Measurements from ENCODE around the gene PCDHGA5.
"Not testable (repeated sequence)": the region's sequence is repeated elsewhere in the genome, so short reads cannot be mapped to it uniquely, and the experiment has no call there.

Gene PCDHGA5

DNA sequence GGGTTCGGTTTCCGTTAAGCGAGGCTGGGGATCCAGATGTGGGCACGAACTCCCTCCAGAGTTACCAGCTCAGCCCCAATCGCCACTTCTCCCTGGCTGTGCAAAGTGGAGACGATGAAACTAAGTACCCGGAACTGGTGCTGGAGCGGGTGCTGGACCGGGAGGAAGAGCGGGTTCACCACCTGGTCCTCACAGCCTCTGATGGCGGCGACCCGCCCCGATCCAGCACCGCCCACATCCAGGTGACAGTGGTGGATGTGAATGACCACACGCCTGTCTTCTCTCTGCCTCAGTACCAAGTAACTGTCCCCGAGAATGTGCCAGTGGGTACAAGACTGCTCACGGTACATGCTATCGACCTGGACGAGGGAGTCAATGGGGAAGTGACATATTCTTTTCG, 19.4 kb downstream of the PCDHGA5 start:
- DNase-seq, result no peak
- Histone ChIP-seq H3K27ac (no peak overlapping the region), H3K36me3 (replicated peaks) (no peaks in the 10 kb centered on the region), H3K27me3 (replicated peaks) (no peaks in the 10 kb centered on the region), H3K4me3 (ENCODE audit: low read depth, low read length) (no peak overlapping the region)
- in situ Hi-C loops (cut with HindIII; ENCODE audit: low pct_ligation_motif_present, low sequenced_read_pairs), result no loop called here
- TF ChIP-seq, protein P1, sequence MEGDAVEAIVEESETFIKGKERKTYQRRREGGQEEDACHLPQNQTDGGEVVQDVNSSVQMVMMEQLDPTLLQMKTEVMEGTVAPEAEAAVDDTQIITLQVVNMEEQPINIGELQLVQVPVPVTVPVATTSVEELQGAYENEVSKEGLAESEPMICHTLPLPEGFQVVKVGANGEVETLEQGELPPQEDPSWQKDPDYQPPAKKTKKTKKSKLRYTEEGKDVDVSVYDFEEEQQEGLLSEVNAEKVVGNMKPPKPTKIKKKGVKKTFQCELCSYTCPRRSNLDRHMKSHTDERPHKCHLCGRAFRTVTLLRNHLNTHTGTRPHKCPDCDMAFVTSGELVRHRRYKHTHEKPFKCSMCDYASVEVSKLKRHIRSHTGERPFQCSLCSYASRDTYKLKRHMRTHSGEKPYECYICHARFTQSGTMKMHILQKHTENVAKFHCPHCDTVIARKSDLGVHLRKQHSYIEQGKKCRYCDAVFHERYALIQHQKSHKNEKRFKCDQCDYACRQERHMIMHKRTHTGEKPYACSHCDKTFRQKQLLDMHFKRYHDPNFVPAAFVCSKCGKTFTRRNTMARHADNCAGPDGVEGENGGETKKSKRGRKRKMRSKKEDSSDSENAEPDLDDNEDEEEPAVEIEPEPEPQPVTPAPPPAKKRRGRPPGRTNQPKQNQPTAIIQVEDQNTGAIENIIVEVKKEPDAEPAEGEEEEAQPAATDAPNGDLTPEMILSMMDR (IDR thresholded peaks at IDR 0.05; ENCODE audit: low read depth, low read length, missing control alignments), result no peak

DNA sequence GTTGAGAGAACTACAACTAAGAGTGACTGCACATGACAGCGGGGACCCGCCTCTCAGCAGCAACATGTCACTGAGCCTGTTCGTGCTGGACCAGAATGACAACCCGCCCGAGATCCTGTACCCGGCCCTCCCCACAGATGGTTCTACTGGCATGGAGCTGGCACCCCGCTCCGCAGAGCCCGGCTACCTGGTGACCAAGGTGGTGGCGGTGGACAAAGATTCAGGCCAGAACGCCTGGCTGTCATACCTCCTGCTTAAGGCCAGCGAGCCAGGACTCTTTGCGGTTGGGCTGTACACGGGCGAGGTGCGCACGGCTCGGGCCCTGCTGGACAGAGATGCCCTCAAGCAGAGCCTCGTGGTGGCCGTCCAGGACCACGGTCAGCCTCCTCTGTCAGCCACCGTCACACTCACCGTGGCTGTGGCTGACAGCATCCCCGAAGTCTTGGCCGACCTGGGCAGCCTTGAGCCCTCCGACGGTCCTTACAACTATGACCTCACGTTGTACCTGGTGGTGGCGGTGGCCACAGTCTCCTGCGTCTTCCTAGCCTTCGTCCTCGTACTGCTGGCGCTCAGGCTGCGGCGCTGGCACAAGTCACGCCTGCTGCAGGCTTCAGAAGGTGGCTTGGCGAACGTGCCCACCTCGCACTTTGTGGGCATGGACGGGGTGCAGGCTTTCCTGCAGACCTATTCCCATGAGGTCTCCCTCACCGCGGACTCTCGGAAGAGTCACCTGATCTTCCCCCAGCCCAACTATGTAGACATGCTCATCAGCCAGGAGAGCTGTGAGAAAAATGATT, 20.7 kb downstream of the PCDHGA5 start:
- Histone ChIP-seq H3K4me3 (ENCODE audit: low read depth, low read length) (no peak overlapping the region), H3K36me3 (replicated peaks) (no peaks in the 10 kb centered on the region), H3K27me3 (replicated peaks) (no peaks in the 10 kb centered on the region), H3K27ac (no peak overlapping the region)
- DNase-seq, result no peak
- TF ChIP-seq, protein P1 (IDR thresholded peaks at IDR 0.05; ENCODE audit: low read depth, low read length, missing control alignments), result no peak
- in situ Hi-C loops (cut with HindIII; ENCODE audit: low pct_ligation_motif_present, low sequenced_read_pairs), result no loop called here

DNA sequence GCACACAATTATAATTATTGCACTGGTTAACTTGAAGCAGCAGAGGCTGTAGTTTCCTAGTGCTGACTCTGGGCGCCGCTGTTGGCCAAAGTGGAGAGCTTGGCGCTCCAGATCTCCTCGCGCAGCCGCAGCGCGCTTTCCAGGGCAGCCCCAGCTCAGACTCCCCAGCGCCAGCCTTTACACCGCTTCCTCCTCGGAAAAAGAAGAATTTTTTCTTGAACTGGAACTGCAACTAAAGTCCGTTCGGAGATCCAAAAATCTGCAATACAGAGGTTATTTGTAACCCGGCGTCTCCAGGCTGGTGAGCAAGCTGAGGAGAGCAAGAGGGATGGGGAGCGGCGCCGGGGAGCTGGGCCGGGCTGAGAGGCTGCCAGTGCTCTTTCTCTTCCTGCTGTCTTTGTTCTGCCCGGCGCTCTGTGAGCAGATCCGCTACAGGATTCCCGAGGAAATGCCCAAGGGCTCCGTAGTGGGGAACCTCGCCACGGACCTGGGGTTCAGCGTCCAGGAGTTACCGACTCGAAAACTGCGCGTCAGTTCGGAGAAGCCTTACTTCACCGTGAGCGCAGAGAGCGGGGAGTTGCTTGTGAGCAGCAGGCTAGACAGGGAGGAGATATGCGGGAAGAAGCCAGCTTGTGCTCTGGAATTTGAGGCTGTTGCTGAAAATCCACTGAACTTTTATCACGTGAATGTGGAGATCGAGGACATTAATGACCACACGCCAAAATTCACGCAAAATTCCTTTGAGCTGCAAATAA, 23.8 kb downstream of the PCDHGA5 start, which contains the start of gene PCDHGB4:
Gene PCDHGB4 (plus strand): TSS at position 142 of the 755 bp plus-strand sequence. CDS start 187 bp downstream, at position 329.
- H3K36me3 ChIP-seq (replicated peaks); H3K27me3 ChIP-seq (replicated peaks); in situ Hi-C loops (cut with HindIII; ENCODE audit: low pct_ligation_motif_present, low sequenced_read_pairs); H3K27ac ChIP-seq: not testable (repeated sequence)
- H3K4me3 ChIP-seq (ENCODE audit: low read depth, low read length), result peak within 1 kb of the TSS; percentile 30
- TF ChIP-seq, protein P1 (IDR thresholded peaks at IDR 0.05; ENCODE audit: low read depth, low read length, missing control alignments), result peak; percentile 61
- peak; percentile 40 for DNase-seq

DNA sequence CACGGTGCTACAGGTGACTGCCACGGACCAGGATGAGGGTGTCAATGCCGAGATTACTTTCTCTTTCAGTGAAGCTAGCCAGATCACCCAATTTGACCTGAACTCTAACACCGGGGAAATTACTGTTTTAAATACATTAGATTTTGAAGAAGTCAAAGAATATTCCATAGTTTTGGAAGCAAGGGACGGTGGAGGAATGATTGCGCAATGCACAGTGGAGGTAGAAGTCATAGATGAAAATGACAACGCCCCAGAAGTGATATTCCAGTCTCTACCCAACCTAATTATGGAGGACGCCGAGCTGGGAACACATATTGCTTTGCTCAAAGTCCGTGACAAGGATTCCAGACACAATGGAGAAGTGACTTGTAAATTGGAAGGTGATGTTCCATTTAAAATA, 24.7 kb downstream of the PCDHGA5 start:
- Histone ChIP-seq H3K36me3 (replicated peaks) (no peaks in the 10 kb centered on the region), H3K4me3 (ENCODE audit: low read depth, low read length) (no peak overlapping the region), H3K27ac (no peak overlapping the region), H3K27me3 (replicated peaks) (no peaks in the 10 kb centered on the region)
- in situ Hi-C loops (cut with HindIII; ENCODE audit: low pct_ligation_motif_present, low sequenced_read_pairs), result no loop called here
- TF ChIP-seq, protein P1 (IDR thresholded peaks at IDR 0.05; ENCODE audit: low read depth, low read length, missing control alignments), result no peak
- DNase-seq, result no peak

DNA sequence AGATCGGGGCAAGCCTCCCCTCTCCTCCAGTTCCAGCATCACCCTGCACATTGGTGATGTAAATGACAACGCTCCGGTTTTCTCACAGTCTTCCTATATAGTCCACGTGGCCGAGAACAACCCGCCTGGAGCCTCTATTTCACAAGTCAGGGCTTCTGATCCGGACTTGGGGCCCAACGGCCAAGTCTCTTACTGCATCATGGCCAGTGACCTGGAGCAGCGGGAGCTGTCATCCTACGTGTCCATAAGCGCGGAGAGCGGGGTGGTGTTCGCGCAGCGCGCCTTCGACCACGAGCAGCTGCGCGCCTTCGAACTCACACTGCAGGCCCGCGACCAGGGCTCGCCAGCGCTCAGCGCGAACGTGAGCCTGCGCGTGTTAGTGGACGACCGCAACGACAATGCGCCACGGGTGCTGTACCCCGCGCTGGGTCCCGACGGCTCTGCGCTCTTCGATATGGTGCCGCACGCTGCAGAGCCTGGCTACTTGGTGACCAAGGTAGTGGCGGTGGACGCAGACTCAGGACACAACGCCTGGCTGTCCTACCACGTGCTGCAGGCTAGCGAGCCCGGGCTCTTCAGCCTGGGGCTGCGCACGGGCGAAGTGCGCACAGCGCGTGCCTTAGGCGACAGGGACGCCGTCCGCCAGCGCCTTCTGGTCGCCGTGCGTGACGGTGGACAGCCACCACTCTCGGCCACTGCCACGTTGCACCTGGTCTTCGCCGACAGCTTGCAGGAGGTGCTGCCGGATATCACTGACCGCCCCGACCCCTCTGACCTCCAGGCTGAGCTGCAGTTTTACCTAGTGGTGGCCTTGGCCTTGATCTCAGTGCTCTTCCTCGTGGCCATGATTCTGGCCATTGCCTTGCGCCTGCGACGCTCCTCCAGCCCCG, 25.4 kb downstream of the PCDHGA5 start:
- DNase-seq, result no peak
- TF ChIP-seq, protein P1 (IDR thresholded peaks at IDR 0.05; ENCODE audit: low read depth, low read length, missing control alignments), result no peak
- no peaks in the 10 kb centered on the region for H3K27me3 ChIP-seq (replicated peaks)
- no peak overlapping the region for H3K27ac ChIP-seq
- H3K36me3 ChIP-seq (replicated peaks), result no peaks in the 10 kb centered on the region
- in situ Hi-C loops (cut with HindIII; ENCODE audit: low pct_ligation_motif_present, low sequenced_read_pairs), result no loop called here
- no peak overlapping the region for H3K4me3 ChIP-seq (ENCODE audit: low read depth, low read length)

Data from brain microvascular endothelial cell (primary cell).